A549 (cell line): Measurements from ENCODE around the gene INO80C. TPM values are rescaled to one million over a fixed set of nuclear protein-coding genes. Genes with fewer than 3 reads are reported as not detected.

Experiments used
- ATAC-seq, 2 experiments: fragments of 200-7000 bp in 1 of 2; fragments of >200 bp in 1 of 2; cut with Nextera tagmentation in 1 of 2; cut with Tn5 transposase in 1 of 2; 3 replicates each; pipeline versions ENCODE4 v1.8.0 to v1.9.1; 2018 to 2020; ENCODE audit warnings: mild to moderate bottlenecking in 1 of 2, moderate library complexity in 1 of 2
- CTCF ChIA-PET: fragments of 300-600 bp; sonication (Branson Sonifier 250); formaldehyde crosslinking; extraction: SDS; loops from one replicate; lab custom pipeline; 2021; ENCODE audit warnings: antibody characterized with exemption, inconsistent platforms; lab: Yijun Ruan, JAX
- POLR2A ChIA-PET: fragments of 350-600 bp; formaldehyde crosslinking; extraction: SDS; loops from one replicate; lab custom pipeline; 2021; ENCODE audit warnings: antibody characterized with exemption, inconsistent platforms; lab: Yijun Ruan, JAX
- DNase-seq, 2 experiments: peaks; one replicate each; pipeline versions ENCODE4 v3.0.0 to v3.0.0-alpha.2; 2011 to 2016; ENCODE audit warnings: low read depth in 1 of 2, low spot score in 1 of 2
- FAIRE-seq: peaks from 2 replicates; lab custom pipeline; 2011; peaks lifted over from hg19 to GRCh38; lab: Jason Lieb, UNC
- H3K27ac ChIP-seq, 2 experiments: fragments of >200 bp; sonication (Bioruptor Twin); formaldehyde crosslinking; 3 replicates each; pipeline ENCODE4 v1.5.1; 2016 to 2017
- H3K4me1 ChIP-seq: fragments of >200 bp; sonication (Bioruptor Twin); formaldehyde crosslinking; 3 replicates; pipeline ENCODE4 v1.6.1; 2016
- H3K4me2 ChIP-seq: fragments of >200 bp; sonication (Bioruptor Twin); formaldehyde crosslinking; 3 replicates; pipeline ENCODE4 v1.6.1; 2016
- H3K4me3 ChIP-seq: fragments of >200 bp; sonication (Bioruptor Twin); formaldehyde crosslinking; 3 replicates; pipeline ENCODE4 v1.5.1; 2016
- H3K9me3 ChIP-seq: fragments of >200 bp; sonication (Bioruptor Twin); formaldehyde crosslinking; 3 replicates; pipeline ENCODE4 v1.6.1; 2016
- CEBPB ChIP-seq, 2 experiments: fragments of >200 bp in 1 of 2; sonication (Bioruptor Twin) in 1 of 2; formaldehyde crosslinking in 1 of 2; IDR thresholded peaks; 2 replicates each; pipeline ENCODE4 v1.6.1; 2012 to 2016
- EHF ChIP-seq: fragments of 250-450 bp; sonication (Bioruptor Pico); IDR thresholded peaks from 2 replicates; pipeline ENCODE4 v1.5.0; 2020; ENCODE audit warnings: mild to moderate bottlenecking
- EHMT2 ChIP-seq: fragments of 200-600 bp; sonication (generic); IDR thresholded peaks from 2 replicates; pipeline ENCODE4 v1.6.1; 2016; ENCODE audit warnings: antibody characterized with exemption, low read depth, mild to moderate bottlenecking, moderate library complexity
- EP300 ChIP-seq, 2 experiments: fragments of >200 bp; sonication (Bioruptor Twin); formaldehyde crosslinking; IDR thresholded peaks; 2 replicates in 1 of 2; 3 replicates in 1 of 2; pipeline ENCODE4 v1.6.1; 2016 to 2017
- FOSB ChIP-seq: fragments of 250-450 bp; sonication (Bioruptor Pico); IDR thresholded peaks from 2 replicates; pipeline ENCODE4 v1.5.0; 2020; ENCODE audit warnings: mild to moderate bottlenecking, moderate library complexity
- FOXS1 ChIP-seq: fragments of 250-450 bp; sonication (Bioruptor Pico); IDR thresholded peaks from 2 replicates; pipeline ENCODE4 v1.5.0; 2020; ENCODE audit warnings: mild to moderate bottlenecking, moderate library complexity
- GATA3 ChIP-seq: IDR thresholded peaks from 2 replicates; pipeline ENCODE4 v1.6.1; 2012; ENCODE audit warnings: borderline replicate concordance
- HDAC2 ChIP-seq: fragments of 200-600 bp; sonication (generic); IDR thresholded peaks from 2 replicates; pipeline ENCODE4 v1.6.1; 2016
- JUN ChIP-seq, 2 experiments: fragments of >200 bp; sonication (Bioruptor Twin); formaldehyde crosslinking; IDR thresholded peaks; 2 replicates in 1 of 2; 3 replicates in 1 of 2; pipeline ENCODE4 v1.6.1; 2016 to 2017
- JUNB ChIP-seq: fragments of >200 bp; sonication (Bioruptor Twin); formaldehyde crosslinking; IDR thresholded peaks from 2 replicates; pipeline ENCODE4 v1.6.1; 2016
- KDM1A ChIP-seq: fragments of 200-600 bp; sonication (generic); IDR thresholded peaks from 2 replicates; pipeline ENCODE4 v1.6.1; 2016; ENCODE audit warnings: low read depth, mild to moderate bottlenecking
- NR3C1 ChIP-seq: fragments of >200 bp; sonication (Bioruptor Twin); formaldehyde crosslinking; IDR thresholded peaks from 3 replicates; pipeline ENCODE4 v1.6.1; 2017
- PHF8 ChIP-seq: fragments of 200-600 bp; sonication (generic); IDR thresholded peaks from 2 replicates; pipeline ENCODE4 v1.6.1; 2016; ENCODE audit warnings: low read depth, mild to moderate bottlenecking, antibody characterized with exemption, moderate library complexity, borderline replicate concordance
- POLR2AphosphoS2 ChIP-seq: conservative IDR thresholded peaks from 2 replicates; pipeline ENCODE4 v1.6.1; 2012; ENCODE audit warnings: low read length, improper control_type of control experiment, inconsistent platforms
- RAD21 ChIP-seq, 2 experiments: fragments of >200 bp in 1 of 2; sonication (Bioruptor Twin) in 1 of 2; formaldehyde crosslinking in 1 of 2; IDR thresholded peaks in 1 of 2; conservative IDR thresholded peaks in 1 of 2; 2 replicates in 1 of 2; 3 replicates in 1 of 2; pipeline ENCODE4 v1.6.1; 2012 to 2018; ENCODE audit warnings: inconsistent platforms in 1 of 2
- RARB ChIP-seq: fragments of 250-450 bp; sonication (Bioruptor Pico); IDR thresholded peaks from 2 replicates; pipeline ENCODE4 v1.8.0; 2021; ENCODE audit warnings: mild to moderate bottlenecking, moderate library complexity
- RFX5 ChIP-seq: fragments of 450-650 bp; IDR thresholded peaks from 2 replicates; pipeline ENCODE4 v1.7.1; 2014; ENCODE audit warnings: antibody characterized with exemption, mild to moderate bottlenecking, moderate library complexity
- SMC3 ChIP-seq: fragments of >200 bp; sonication (Bioruptor Twin); formaldehyde crosslinking; IDR thresholded peaks from 3 replicates; pipeline ENCODE4 v1.6.1; 2018; ENCODE audit warnings: inconsistent platforms
- TP53 ChIP-seq: fragments of 250-450 bp; sonication (Bioruptor Pico); IDR thresholded peaks from 2 replicates; pipeline ENCODE4 v1.5.0; 2021; ENCODE audit warnings: mild to moderate bottlenecking, moderate library complexity
- ZFP36 ChIP-seq: fragments of 450-650 bp; IDR thresholded peaks from 2 replicates; pipeline ENCODE4 v1.6.1; 2014; ENCODE audit warnings: borderline replicate concordance; ENCODE audit not compliant: partially characterized antibody
- ZNF302 ChIP-seq: fragments of 250-450 bp; sonication (Bioruptor Pico); IDR thresholded peaks from 2 replicates; pipeline ENCODE4 v1.9.0; 2021; ENCODE audit warnings: inconsistent platforms, mild to moderate bottlenecking, moderate library complexity
- WGBS: methylation state at CpG from one replicate; pipeline ENCODE4 v1.1.6; 2017; ENCODE audit errors: missing lambda C conversion rate; 5-methylcytosine and 5-hydroxymethylcytosine counted together
- polyA plus RNA-seq, 4 experiments: library from polyadenylated mRNA; depleted of rRNA in 3 of 4; stranded (reverse); fragments of >200 nt; fragmentation: RNase III in 1 of 4; extraction: RNeasy Plus Mini Kit Qiagen cat#74134 plus additional on column Dnase treatment in 1 of 4; gene quantifications; 2 replicates in 3 of 4; 3 replicates in 1 of 4; pipeline ENCODE4 v1.2.3, GENCODE V29; 2011 to 2017
- TF ChIP-seq, protein P1 (sequence below): fragments of >200 bp; sonication (Bioruptor Twin); formaldehyde crosslinking; IDR thresholded peaks from 3 replicates; pipeline ENCODE4 v1.5.1; 2016
- TF ChIP-seq, protein P2 (sequence below): fragments of 450-650 bp; IDR thresholded peaks from 2 replicates; pipeline ENCODE4 v1.6.1; 2014; ENCODE audit warnings: antibody characterized with exemption

The INO80C gene
- polyA plus RNA-seq, 2 of the 4 experiments (the other 2 are of a cell fraction): 22.1 to 33.3 TPM

DNA sequence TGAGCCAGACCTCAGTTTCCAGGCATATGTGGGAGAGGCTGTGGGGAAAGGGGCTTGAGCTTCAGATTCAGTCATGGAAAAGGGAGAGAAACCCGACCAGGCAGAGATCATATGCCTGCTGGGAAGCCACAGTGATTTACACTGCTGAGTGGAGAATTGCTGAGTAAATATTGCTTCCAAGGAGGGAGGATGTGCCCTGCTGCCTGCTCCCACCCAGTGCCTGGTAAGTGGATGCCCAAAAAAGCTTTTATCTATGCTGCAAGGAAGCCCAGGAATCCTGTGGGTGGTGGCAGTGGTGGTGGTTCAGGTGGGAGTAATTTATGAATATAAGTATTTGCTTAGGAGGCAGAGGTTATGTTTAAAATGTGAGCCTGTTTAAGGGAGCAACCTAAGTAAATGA, 39.5 kb downstream of the INO80C start:
- POLR2A ChIA-PET: no interaction called here
- TF ChIP-seq KDM1A (no peak), RARB (CRISPR knock-in tag) (no peak), ZFP36 (no peak), GATA3 (0 out of 2 replicates have a peak, but pooled peaks have one; percentile 17), JUN (IDR thresholded peaks at IDR 0.05) (peak in 1 of 2 experiments; percentile 29; a peak in 1 of 5 replicates), FOSB (CRISPR knock-in tag) (no peak)
- TF ChIP-seq, all 56 proteins: peak for 2
- H3K4me1 ChIP-seq: peaks cover 89% of the 10 kb centered on the region
- no peaks in the 10 kb centered on the region for H3K9me3 ChIP-seq
- CTCF ChIA-PET: no interaction called here
- peak overlapping the region; percentile 82 to 96 for H3K27ac ChIP-seq
- peak in 1 of 2 experiments; percentile 45 for DNase-seq
- no peak overlapping the region for H3K4me3 ChIP-seq
- H3K4me2 ChIP-seq: peak overlapping the region; percentile 57
- ATAC-seq: peak; percentile 44 to 49; a peak in 3 of 6 replicates
- WGBS: 0% methylated on average over 1 of the region's 1 CpG
- FAIRE-seq: no peak

DNA sequence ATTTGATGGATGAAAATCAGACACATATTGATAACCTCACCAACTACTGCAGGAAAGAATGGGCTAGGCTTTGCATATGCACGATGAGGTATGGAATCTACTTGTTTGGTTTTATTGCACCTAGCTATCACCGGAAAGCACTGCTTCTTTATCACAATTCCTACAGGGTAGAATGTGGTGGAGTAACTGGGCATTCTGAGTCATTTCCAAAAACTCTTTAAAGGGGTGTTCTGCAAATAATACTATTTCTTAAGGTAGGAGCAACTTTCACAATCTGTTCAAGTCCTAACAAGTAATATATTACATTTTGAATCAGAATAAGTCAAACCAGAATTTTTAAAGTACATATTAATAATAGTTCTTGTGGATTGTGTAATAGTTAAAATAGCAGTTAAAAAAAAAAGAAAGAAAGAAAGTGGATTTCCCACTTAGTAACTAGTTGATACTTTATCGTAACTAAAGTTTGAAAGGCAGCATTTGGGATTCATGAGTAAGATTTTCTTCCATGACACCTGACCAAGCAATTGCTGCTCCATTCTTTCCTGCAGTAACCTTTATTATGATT, 40.5 kb downstream of the INO80C start:
- 45% methylated on average over 3 of the region's 3 CpGs for WGBS
- CTCF ChIA-PET: interaction anchor here (1.0 to 1.1 kb wide), 2 partner anchors 21 to 38 kb away, joined by 4 read pairs; no protein-coding TSS in a partner anchor
- H3K4me1 ChIP-seq: peaks cover 80% of the 10 kb centered on the region
- ATAC-seq (no peak), FAIRE-seq (no peak), DNase-seq (no peak)
- H3K4me2 ChIP-seq: peak overlapping the region; percentile 57
- no peak overlapping the region for H3K4me3 ChIP-seq
- TF ChIP-seq JUNB (peak; percentile 73), EP300 (IDR thresholded peaks at IDR 0.05) (peak in 1 of 2 experiments; percentile 46; a peak in 1 of 5 replicates), RAD21 (conservative IDR thresholded peaks at IDR 0.05 in 1 of 2, IDR thresholded peaks at IDR 0.05 in 1 of 2) (0 out of 5 replicates have a peak, but pooled peaks of 1 of the 2 experiments have one; percentile 10), CEBPB (IDR thresholded peaks at IDR 0.05) (peak; percentile 25 to 61; a peak in 1 of 4 replicates)
- TF ChIP-seq, protein P1, sequence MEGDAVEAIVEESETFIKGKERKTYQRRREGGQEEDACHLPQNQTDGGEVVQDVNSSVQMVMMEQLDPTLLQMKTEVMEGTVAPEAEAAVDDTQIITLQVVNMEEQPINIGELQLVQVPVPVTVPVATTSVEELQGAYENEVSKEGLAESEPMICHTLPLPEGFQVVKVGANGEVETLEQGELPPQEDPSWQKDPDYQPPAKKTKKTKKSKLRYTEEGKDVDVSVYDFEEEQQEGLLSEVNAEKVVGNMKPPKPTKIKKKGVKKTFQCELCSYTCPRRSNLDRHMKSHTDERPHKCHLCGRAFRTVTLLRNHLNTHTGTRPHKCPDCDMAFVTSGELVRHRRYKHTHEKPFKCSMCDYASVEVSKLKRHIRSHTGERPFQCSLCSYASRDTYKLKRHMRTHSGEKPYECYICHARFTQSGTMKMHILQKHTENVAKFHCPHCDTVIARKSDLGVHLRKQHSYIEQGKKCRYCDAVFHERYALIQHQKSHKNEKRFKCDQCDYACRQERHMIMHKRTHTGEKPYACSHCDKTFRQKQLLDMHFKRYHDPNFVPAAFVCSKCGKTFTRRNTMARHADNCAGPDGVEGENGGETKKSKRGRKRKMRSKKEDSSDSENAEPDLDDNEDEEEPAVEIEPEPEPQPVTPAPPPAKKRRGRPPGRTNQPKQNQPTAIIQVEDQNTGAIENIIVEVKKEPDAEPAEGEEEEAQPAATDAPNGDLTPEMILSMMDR: no peak
- TF ChIP-seq, protein P2, sequence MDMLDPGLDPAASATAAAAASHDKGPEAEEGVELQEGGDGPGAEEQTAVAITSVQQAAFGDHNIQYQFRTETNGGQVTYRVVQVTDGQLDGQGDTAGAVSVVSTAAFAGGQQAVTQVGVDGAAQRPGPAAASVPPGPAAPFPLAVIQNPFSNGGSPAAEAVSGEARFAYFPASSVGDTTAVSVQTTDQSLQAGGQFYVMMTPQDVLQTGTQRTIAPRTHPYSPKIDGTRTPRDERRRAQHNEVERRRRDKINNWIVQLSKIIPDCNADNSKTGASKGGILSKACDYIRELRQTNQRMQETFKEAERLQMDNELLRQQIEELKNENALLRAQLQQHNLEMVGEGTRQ: no peak
- POLR2A ChIA-PET: interaction anchor here (1.0 to 1.4 kb wide), 3 partner anchors 21 to 123 kb away, joined by 3 to 5 read pairs (median 3); partner anchors contain the start of gene INO80C
- H3K9me3 ChIP-seq: no peaks in the 10 kb centered on the region
- H3K27ac ChIP-seq: peak overlapping the region; percentile 82 to 96

DNA sequence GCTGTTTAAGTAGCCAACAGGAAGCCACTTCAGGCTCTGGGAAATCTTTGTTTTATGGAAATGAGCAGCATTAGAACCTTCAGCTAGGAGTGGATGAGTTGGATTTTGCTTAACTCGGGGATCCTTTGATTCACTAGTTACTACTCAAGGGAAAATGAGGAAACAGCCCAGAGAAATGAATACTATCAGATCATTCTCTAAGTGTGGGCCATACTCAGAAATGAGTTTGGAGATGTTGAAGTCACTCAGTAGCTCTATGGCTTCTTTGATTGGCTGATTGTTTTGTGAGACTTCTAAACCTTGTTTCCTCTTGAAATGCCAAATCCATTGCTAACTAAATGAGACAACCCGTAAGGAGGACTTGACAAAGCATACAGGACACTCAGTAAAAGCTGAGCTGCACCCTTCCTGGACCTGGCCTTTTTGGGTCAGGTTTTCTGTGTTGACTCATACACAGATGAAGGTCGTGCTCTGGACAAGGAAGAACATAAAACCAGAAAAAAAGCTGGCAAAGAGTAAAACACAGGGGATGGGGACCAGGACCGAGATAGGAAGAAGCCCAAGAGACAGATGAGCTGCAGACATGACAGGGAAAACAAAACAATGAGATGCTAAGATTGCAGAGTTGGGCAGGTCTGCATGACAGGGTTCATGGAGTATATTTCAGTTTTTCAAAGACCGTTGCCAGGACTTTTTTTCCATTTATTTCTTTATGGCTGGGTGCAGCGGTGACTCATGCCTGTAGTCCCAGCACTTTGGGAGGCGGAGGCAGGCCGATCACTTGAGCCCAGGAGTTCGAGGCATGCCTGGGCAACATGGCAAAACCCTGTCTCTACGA, 41.6 kb downstream of the INO80C start:
- TF ChIP-seq ZNF302 (CRISPR knock-in tag): no peak
- no peak for TF ChIP-seq EP300 (IDR thresholded peaks at IDR 0.05)
- TF ChIP-seq PHF8: no peak
- no peak for TF ChIP-seq NR3C1
- TF ChIP-seq SMC3: no peak
- TF ChIP-seq EHMT2: no peak
- TF ChIP-seq HDAC2: no peak
- TF ChIP-seq FOXS1: no peak
- TF ChIP-seq ZFP36: no peak
- TF ChIP-seq EHF (CRISPR knock-in tag): no peak
- TF ChIP-seq TP53: no peak
- TF ChIP-seq CEBPB (IDR thresholded peaks at IDR 0.05): no peak
- no peak for TF ChIP-seq RFX5
- TF ChIP-seq POLR2AphosphoS2: no peak
- TF ChIP-seq KDM1A: no peak
- POLR2A ChIA-PET: interaction anchor here (1.0 to 1.4 kb wide), 3 partner anchors 20 to 124 kb away, joined by 3 to 5 read pairs (median 3); partner anchors contain the start of gene INO80C
- WGBS: 26% methylated on average over 10 of the region's 10 CpGs
- FAIRE-seq (no peak), DNase-seq (peak in 1 of 2 experiments; percentile 75), ATAC-seq (peak; percentile 51 to 54; a peak in 3 of 6 replicates)
- Histone ChIP-seq H3K4me1 (peaks cover 69% of the 10 kb centered on the region), H3K4me2 (peak overlapping the region; percentile 57), H3K27ac (peak overlapping the region; percentile 82 to 96), H3K9me3 (no peaks in the 10 kb centered on the region), H3K4me3 (no peak overlapping the region)
- CTCF ChIA-PET: interaction anchor here (1.0 to 1.1 kb wide), 2 partner anchors 20 to 39 kb away, joined by 4 read pairs; no protein-coding TSS in a partner anchor
